Activated naive CD4-positive, alpha-beta T cell treated with anti-CD3 and anti-CD28 coated beads for 36 hours (primary cell): ENCODE data around the gene RFLNA. TPM values are rescaled to one million over a fixed set of nuclear protein-coding genes. Genes with fewer than 3 reads are reported as not detected.

Experiments
- CTCF ChIA-PET: fragments of 350-600 bp; sonication (Branson Sonifier 250); formaldehyde crosslinking; loops from one replicate; lab custom pipeline; 2021; ENCODE audit warnings: antibody characterized with exemption; lab: Charles Lee
- DNase-seq: peaks from one replicate; pipeline ENCODE4 v3.0.0-alpha.2; 2020
- H3K27ac Mint-ChIP-seq: one replicate; pipeline ENCODE4 v1.8.0; 2021; ENCODE audit warnings: mild to moderate bottlenecking, mixed read lengths
- H3K27me3 Mint-ChIP-seq: one replicate; pipeline ENCODE4 v1.8.0; 2021; ENCODE audit warnings: low read depth, mixed read lengths
- H3K36me3 Mint-ChIP-seq: one replicate; pipeline ENCODE4 v1.8.0; 2021; ENCODE audit warnings: low read depth, mixed read lengths
- H3K4me1 Mint-ChIP-seq: one replicate; pipeline ENCODE4 v1.8.0; 2021; ENCODE audit warnings: low read depth, mixed read lengths
- H3K4me3 Mint-ChIP-seq: one replicate; pipeline ENCODE4 v1.8.0; 2021; ENCODE audit warnings: mild to moderate bottlenecking, moderate library complexity, mixed read lengths
- H3K9me3 Mint-ChIP-seq: one replicate; pipeline ENCODE4 v1.8.0; 2021; ENCODE audit warnings: mixed read lengths
- intact Hi-C: fragments of 100-400 bp; cut with micrococcal nuclease; formaldehyde crosslinking; loops from one replicate; pipeline ENCODE4 v1.15.1; 2023
- total RNA-seq, 2 experiments: library from RNA; stranded (reverse); gene quantifications; one replicate each; pipeline ENCODE4 v1.2.3, GENCODE V29; 2021

RFLNA gene
- total RNA-seq, 2 experiments from 2014 or later = not detected

- H3K27ac Mint-ChIP-seq = no peak overlapping the region
- H3K4me1 Mint-ChIP-seq = no peaks in the 10 kb centered on the region
- H3K9me3 Mint-ChIP-seq = no peaks in the 10 kb centered on the region
- DNase-seq = no peak
- intact Hi-C loops = no loop called here
- CTCF ChIA-PET = interaction anchor here (0.5 kb wide), 1 partner anchor 98 kb away, joined by 3 read pairs; no protein-coding TSS in a partner anchor
- peaks cover 9% of the 10 kb centered on the region for H3K36me3 Mint-ChIP-seq
- H3K4me3 Mint-ChIP-seq = no peak overlapping the region
- H3K27me3 Mint-ChIP-seq = no peaks in the 10 kb centered on the region
Observed at GRCh38 chr12:124350491-124350890, 55.6 kb downstream of the RFLNA start.

GRCh38 chr12:124351422-124351821 is 56.5 kb downstream of the RFLNA start:
- H3K27ac Mint-ChIP-seq = no peak overlapping the region
- peaks cover 9% of the 10 kb centered on the region for H3K36me3 Mint-ChIP-seq
- no peak for DNase-seq
- intact Hi-C loops = no loop called here
- no peaks in the 10 kb centered on the region for H3K4me1 Mint-ChIP-seq
- no peak overlapping the region for H3K4me3 Mint-ChIP-seq
- CTCF ChIA-PET = no interaction called here
- H3K9me3 Mint-ChIP-seq = no peaks in the 10 kb centered on the region
- H3K27me3 Mint-ChIP-seq = no peaks in the 10 kb centered on the region

GRCh38 chr12:124352257-124352656 is 57.4 kb downstream of the RFLNA start:
- no peaks in the 10 kb centered on the region for H3K27me3 Mint-ChIP-seq
- CTCF ChIA-PET = interaction anchor here (1.1 kb wide), 1 partner anchor 419 kb away, joined by 4 read pairs; no protein-coding TSS in a partner anchor
- intact Hi-C loops = no loop called here
- H3K4me3 Mint-ChIP-seq = no peak overlapping the region
- no peak overlapping the region for H3K27ac Mint-ChIP-seq
- H3K9me3 Mint-ChIP-seq = no peaks in the 10 kb centered on the region
- DNase-seq = no peak
- H3K4me1 Mint-ChIP-seq = no peaks in the 10 kb centered on the region
- H3K36me3 Mint-ChIP-seq = peaks cover 9% of the 10 kb centered on the region

GRCh38 chr12:124352839-124353238 is 57.9 kb downstream of the RFLNA start:
- CTCF ChIA-PET = interaction anchor here (1.1 kb wide), 1 partner anchor 418 kb away, joined by 4 read pairs; no protein-coding TSS in a partner anchor
- no peak for DNase-seq

GRCh38 chr12:124354400-124354799 is 59.5 kb downstream of the RFLNA start:
- H3K27me3 Mint-ChIP-seq = no peaks in the 10 kb centered on the region
- H3K9me3 Mint-ChIP-seq = no peaks in the 10 kb centered on the region
- H3K27ac Mint-ChIP-seq = no peak overlapping the region
- CTCF ChIA-PET = no interaction called here
- H3K4me3 Mint-ChIP-seq = no peak overlapping the region
- peaks cover 17% of the 10 kb centered on the region for H3K36me3 Mint-ChIP-seq
- DNase-seq = no peak
- intact Hi-C loops = no loop called here
- no peaks in the 10 kb centered on the region for H3K4me1 Mint-ChIP-seq

More at GRCh38 chr12:124352839-124353238, 57.9 kb downstream of the RFLNA start:
- intact Hi-C loops = no loop called here
- no peaks in the 10 kb centered on the region for H3K27me3 Mint-ChIP-seq
- H3K27ac Mint-ChIP-seq = no peak overlapping the region
- no peak overlapping the region for H3K4me3 Mint-ChIP-seq
- no peaks in the 10 kb centered on the region for H3K4me1 Mint-ChIP-seq
- H3K36me3 Mint-ChIP-seq = peaks cover 11% of the 10 kb centered on the region
- no peaks in the 10 kb centered on the region for H3K9me3 Mint-ChIP-seq

- Mint-ChIP-seq H3K27ac (no peak overlapping the region), H3K4me1 (no peaks in the 10 kb centered on the region), H3K36me3 (peaks cover 19% of the 10 kb centered on the region), H3K9me3 (no peaks in the 10 kb centered on the region), H3K4me3 (no peak overlapping the region), H3K27me3 (no peaks in the 10 kb centered on the region)
- intact Hi-C loops = no loop called here
- DNase-seq = no peak
- CTCF ChIA-PET = no interaction called here
Observed at GRCh38 chr12:124356221-124356620, 61.3 kb downstream of the RFLNA start.

- intact Hi-C loops = no loop called here
- Mint-ChIP-seq H3K36me3 (peaks cover 19% of the 10 kb centered on the region), H3K27me3 (no peaks in the 10 kb centered on the region), H3K4me1 (no peaks in the 10 kb centered on the region), H3K27ac (no peak overlapping the region), H3K4me3 (no peak overlapping the region), H3K9me3 (no peaks in the 10 kb centered on the region)
- CTCF ChIA-PET = no interaction called here
- no peak for DNase-seq
Observed at GRCh38 chr12:124357616-124358015, 62.7 kb downstream of the RFLNA start.

GRCh38 chr12:124358572-124358971 is 63.7 kb downstream of the RFLNA start:
- Mint-ChIP-seq H3K9me3 (no peaks in the 10 kb centered on the region), H3K27ac (no peak overlapping the region), H3K27me3 (no peaks in the 10 kb centered on the region), H3K36me3 (peaks cover 19% of the 10 kb centered on the region), H3K4me3 (no peak overlapping the region), H3K4me1 (no peaks in the 10 kb centered on the region)
- DNase-seq = no peak
- intact Hi-C loops = no loop called here
- CTCF ChIA-PET = no interaction called here

GRCh38 chr12:124359671-124360581 is 65.0 kb downstream of the RFLNA start:
- CTCF ChIA-PET = no interaction called here
- no peak overlapping the region for H3K27ac Mint-ChIP-seq
- peaks cover 17% of the 10 kb centered on the region for H3K36me3 Mint-ChIP-seq
- H3K4me3 Mint-ChIP-seq = no peak overlapping the region
- H3K9me3 Mint-ChIP-seq = no peaks in the 10 kb centered on the region
- no peaks in the 10 kb centered on the region for H3K27me3 Mint-ChIP-seq
- DNase-seq = no peak
- H3K4me1 Mint-ChIP-seq = no peaks in the 10 kb centered on the region
- intact Hi-C loops = no loop called here

- CTCF ChIA-PET = no interaction called here
- Mint-ChIP-seq H3K36me3 (peaks cover 12% of the 10 kb centered on the region), H3K27me3 (no peaks in the 10 kb centered on the region), H3K4me1 (no peaks in the 10 kb centered on the region), H3K27ac (no peak overlapping the region), H3K4me3 (no peak overlapping the region), H3K9me3 (no peaks in the 10 kb centered on the region)
- intact Hi-C loops = no loop called here
- DNase-seq = no peak
Observed at GRCh38 chr12:124361074-124361970, 66.4 kb downstream of the RFLNA start.

GRCh38 chr12:124361996-124362395 is 67.1 kb downstream of the RFLNA start:
- no peak overlapping the region for H3K4me3 Mint-ChIP-seq
- DNase-seq = no peak
- intact Hi-C loops = no loop called here
- no peak overlapping the region for H3K27ac Mint-ChIP-seq
- H3K36me3 Mint-ChIP-seq = peaks cover 12% of the 10 kb centered on the region
- CTCF ChIA-PET = interaction anchor here (0.8 kb wide), 1 partner anchor 9 kb away, joined by 3 read pairs; no protein-coding TSS in a partner anchor
- H3K27me3 Mint-ChIP-seq = no peaks in the 10 kb centered on the region
- H3K9me3 Mint-ChIP-seq = no peaks in the 10 kb centered on the region
- no peaks in the 10 kb centered on the region for H3K4me1 Mint-ChIP-seq

- Mint-ChIP-seq H3K27me3 (no peaks in the 10 kb centered on the region), H3K27ac (no peak overlapping the region), H3K9me3 (no peaks in the 10 kb centered on the region), H3K4me3 (no peak overlapping the region), H3K36me3 (peaks cover 3% of the 10 kb centered on the region), H3K4me1 (no peaks in the 10 kb centered on the region)
- no peak for DNase-seq
- intact Hi-C loops = no loop called here
- CTCF ChIA-PET = no interaction called here
Observed at GRCh38 chr12:124363353-124363965, 68.6 kb downstream of the RFLNA start.
